A673 (cell line): Measurements from ENCODE around the gene NDST3. TPM values are rescaled to one million over a fixed set of nuclear protein-coding genes. Genes with fewer than 3 reads are reported as not detected.

ENCODE experiments used
- BruUV-seq: library from RNA; stranded (reverse); fragments of 400-500 nt; replicated peaks from 2 replicates; lab custom pipeline; 2021; lab: Mats Ljungman, UMichigan
- CTCF ChIA-PET: fragments of 300-600 bp; sonication (Branson Sonifier 250); formaldehyde crosslinking; loops from one replicate; lab custom pipeline; 2022; ENCODE audit warnings: antibody characterized with exemption; lab: Charles Lee
- POLR2A ChIA-PET: fragments of 300-600 bp; sonication (Branson Sonifier 250); formaldehyde crosslinking; loops from one replicate; lab custom pipeline; 2022; ENCODE audit warnings: antibody characterized with exemption; ENCODE audit not compliant: low non-redundant PET; lab: Charles Lee
- DNase-seq: peaks from one replicate; pipeline ENCODE4 v3.0.0-alpha.2; 2015; ENCODE audit warnings: low spot score
- H3K27ac ChIP-seq: fragments of 200-600 bp; sonication (generic); 2 replicates; pipeline ENCODE4 v1.5.1; 2016; ENCODE audit warnings: mixed run types, low read depth, mild to moderate bottlenecking, mixed read lengths, antibody characterized with exemption, low read length; ENCODE audit not compliant: poor library complexity, severe bottlenecking
- H3K27me3 ChIP-seq: fragments of 200-600 bp; sonication (generic); replicated peaks from 2 replicates; pipeline ENCODE4 v1.6.1; 2017; ENCODE audit warnings: mixed run types, low read depth, mild to moderate bottlenecking, mixed read lengths, antibody characterized with exemption, low read length; ENCODE audit not compliant: insufficient read depth, poor library complexity
- H3K36me3 ChIP-seq: fragments of 200-600 bp; sonication (generic); 2 replicates; pipeline ENCODE4 v1.6.1; 2016; ENCODE audit warnings: mixed run types, mild to moderate bottlenecking, mixed read lengths, antibody characterized with exemption, low read length; ENCODE audit not compliant: insufficient read depth, poor library complexity, severe bottlenecking
- H3K4me1 ChIP-seq: fragments of 200-600 bp; sonication (generic); 2 replicates; pipeline ENCODE4 v1.6.1; 2017; ENCODE audit warnings: mixed run types, mild to moderate bottlenecking, mixed read lengths, antibody characterized with exemption, low read length; ENCODE audit not compliant: insufficient read depth, poor library complexity, severe bottlenecking
- H3K4me3 ChIP-seq: fragments of 200-600 bp; sonication (generic); 2 replicates; pipeline ENCODE4 v1.5.1; 2016; ENCODE audit warnings: low read depth, mixed run types, mild to moderate bottlenecking, mixed read lengths, low read length; ENCODE audit not compliant: poor library complexity, severe bottlenecking
- H3K9me3 ChIP-seq: fragments of 200-600 bp; sonication (generic); 2 replicates; pipeline ENCODE4 v1.6.1; 2016; ENCODE audit warnings: mixed run types, low read depth, mild to moderate bottlenecking, mixed read lengths, antibody characterized with exemption, low read length; ENCODE audit not compliant: poor library complexity, severe bottlenecking
- EZH2 ChIP-seq: fragments of 200-600 bp; sonication (generic); IDR thresholded peaks from 2 replicates; pipeline ENCODE4 v1.6.1; 2017; ENCODE audit warnings: borderline replicate concordance, low read depth, mild to moderate bottlenecking, mixed read lengths, antibody characterized with exemption, low read length; ENCODE audit not compliant: poor library complexity, severe bottlenecking
- intact Hi-C: fragments of 100-400 bp; cut with micrococcal nuclease; formaldehyde crosslinking; loops from one replicate; pipeline ENCODE4 v1.10.0; 2022; ENCODE audit not compliant: unreplicated experiment
- total RNA-seq: library from RNA; stranded (reverse); gene quantifications from 2 replicates; pipeline ENCODE4 v1.2.3, GENCODE V29; 2021
- TF ChIP-seq, protein P1 (sequence below): fragments of 300-800, 200-600 bp; sonication (generic); conservative IDR thresholded peaks from 2 replicates; pipeline ENCODE4 v1.5.1; 2017; ENCODE audit warnings: low read depth, mild to moderate bottlenecking, antibody characterized with exemption, low read length, moderate library complexity, mixed read lengths

The NDST3 gene
- total RNA-seq, 1 experiment from 2014 or later = 3.0 TPM

DNA sequence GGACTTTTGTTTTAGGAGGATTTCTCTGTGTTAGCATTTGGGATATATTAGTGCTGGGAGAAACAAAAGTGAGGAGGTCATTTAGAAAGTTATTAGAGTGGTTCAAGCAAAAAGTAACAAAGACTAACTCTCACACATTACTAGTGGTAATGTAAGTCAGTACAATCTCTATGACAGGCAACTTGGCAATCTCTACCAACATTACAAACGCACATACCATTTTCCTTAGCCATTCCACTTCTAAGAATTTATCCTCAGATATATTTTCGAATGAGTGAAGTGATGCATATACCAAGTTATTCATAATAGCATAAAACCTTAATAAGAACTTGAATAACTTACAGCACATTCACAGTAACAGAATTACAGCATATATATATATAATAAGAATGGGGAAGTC lies 172.3 kb downstream of the NDST3 start:
- Histone ChIP-seq H3K4me1 (no peaks in the 10 kb centered on the region), H3K27ac (no peak overlapping the region), H3K9me3 (peaks cover 5% of the 10 kb centered on the region), H3K27me3 (no peaks in the 10 kb centered on the region), H3K4me3 (no peak overlapping the region), H3K36me3 (no peaks in the 10 kb centered on the region)
- no TSS peak for BruUV-seq
- intact Hi-C loops = no loop called here
- POLR2A ChIA-PET = no interaction called here
- no peak for TF ChIP-seq EZH2
- TF ChIP-seq, protein P1, sequence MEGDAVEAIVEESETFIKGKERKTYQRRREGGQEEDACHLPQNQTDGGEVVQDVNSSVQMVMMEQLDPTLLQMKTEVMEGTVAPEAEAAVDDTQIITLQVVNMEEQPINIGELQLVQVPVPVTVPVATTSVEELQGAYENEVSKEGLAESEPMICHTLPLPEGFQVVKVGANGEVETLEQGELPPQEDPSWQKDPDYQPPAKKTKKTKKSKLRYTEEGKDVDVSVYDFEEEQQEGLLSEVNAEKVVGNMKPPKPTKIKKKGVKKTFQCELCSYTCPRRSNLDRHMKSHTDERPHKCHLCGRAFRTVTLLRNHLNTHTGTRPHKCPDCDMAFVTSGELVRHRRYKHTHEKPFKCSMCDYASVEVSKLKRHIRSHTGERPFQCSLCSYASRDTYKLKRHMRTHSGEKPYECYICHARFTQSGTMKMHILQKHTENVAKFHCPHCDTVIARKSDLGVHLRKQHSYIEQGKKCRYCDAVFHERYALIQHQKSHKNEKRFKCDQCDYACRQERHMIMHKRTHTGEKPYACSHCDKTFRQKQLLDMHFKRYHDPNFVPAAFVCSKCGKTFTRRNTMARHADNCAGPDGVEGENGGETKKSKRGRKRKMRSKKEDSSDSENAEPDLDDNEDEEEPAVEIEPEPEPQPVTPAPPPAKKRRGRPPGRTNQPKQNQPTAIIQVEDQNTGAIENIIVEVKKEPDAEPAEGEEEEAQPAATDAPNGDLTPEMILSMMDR = no peak
- DNase-seq = no peak
- CTCF ChIA-PET = no interaction called here

DNA sequence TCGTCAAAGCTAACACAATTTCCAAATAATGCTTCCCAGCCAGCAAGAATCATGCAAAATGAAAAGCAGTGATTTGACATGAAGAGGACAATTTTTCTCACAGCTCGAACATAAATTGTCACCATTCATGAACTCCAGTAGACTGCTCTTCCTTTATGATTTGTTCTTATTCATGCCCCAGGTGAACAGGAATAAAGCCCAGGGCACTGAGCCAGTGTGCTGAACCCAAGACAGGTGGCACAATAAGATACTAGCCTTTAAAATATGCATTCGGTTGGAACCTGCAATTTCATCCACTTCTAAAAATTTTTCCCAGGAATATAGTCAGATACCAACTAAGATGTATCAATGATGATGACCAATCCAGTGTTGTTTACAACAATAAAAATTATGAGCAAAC lies 178.8 kb downstream of the NDST3 start:
- no peaks in the 10 kb centered on the region for H3K4me1 ChIP-seq
- no peak overlapping the region for H3K27ac ChIP-seq
- BruUV-seq = no TSS peak
- no peak for DNase-seq
- TF ChIP-seq EZH2 = no peak
- TF ChIP-seq, protein P1 = no peak
- H3K9me3 ChIP-seq = no peaks in the 10 kb centered on the region
- no peaks in the 10 kb centered on the region for H3K36me3 ChIP-seq
- intact Hi-C loops = no loop called here
- H3K27me3 ChIP-seq = no peaks in the 10 kb centered on the region
- CTCF ChIA-PET = no interaction called here
- POLR2A ChIA-PET = no interaction called here
- no peak overlapping the region for H3K4me3 ChIP-seq

DNA sequence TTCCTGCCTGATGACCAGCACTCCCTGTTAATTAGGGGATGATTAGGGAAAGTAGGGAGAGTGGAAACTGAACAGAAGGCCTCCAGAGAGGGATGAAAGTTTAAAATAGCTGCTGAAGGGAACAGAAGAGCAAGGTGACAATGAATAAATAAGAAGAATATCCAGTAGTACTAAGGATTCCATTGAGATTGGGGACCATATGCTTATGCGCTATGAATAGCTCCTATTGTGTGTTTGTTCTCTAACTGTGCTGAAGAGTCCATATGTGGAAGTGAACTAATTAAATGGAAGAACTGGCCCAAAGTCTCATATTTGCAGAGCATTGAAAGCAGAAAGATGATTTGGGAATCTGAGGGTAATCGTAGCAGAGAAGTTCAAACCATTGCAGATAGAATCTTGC lies 181.5 kb downstream of the NDST3 start:
- no peaks in the 10 kb centered on the region for H3K27me3 ChIP-seq
- H3K9me3 ChIP-seq = no peaks in the 10 kb centered on the region
- ChIA-PET POLR2A (no interaction called here), CTCF (no interaction called here)
- no peaks in the 10 kb centered on the region for H3K4me1 ChIP-seq
- no peak for TF ChIP-seq EZH2
- TF ChIP-seq, protein P1 = no peak
- H3K4me3 ChIP-seq = no peak overlapping the region
- H3K36me3 ChIP-seq = no peaks in the 10 kb centered on the region
- intact Hi-C loops = no loop called here
- no TSS peak for BruUV-seq
- DNase-seq = no peak
- H3K27ac ChIP-seq = no peak overlapping the region
